GM19043 (cell line): ENCODE measurements around the gene DRD2.

Experiments
- ATAC-seq: cut with Tn5 transposase; IDR thresholded peaks from one replicate; pipeline ENCODE4 v1.9.1; 2021; ENCODE audit warnings: low read depth; ENCODE audit not compliant: unreplicated experiment

Gene DRD2

DNA sequence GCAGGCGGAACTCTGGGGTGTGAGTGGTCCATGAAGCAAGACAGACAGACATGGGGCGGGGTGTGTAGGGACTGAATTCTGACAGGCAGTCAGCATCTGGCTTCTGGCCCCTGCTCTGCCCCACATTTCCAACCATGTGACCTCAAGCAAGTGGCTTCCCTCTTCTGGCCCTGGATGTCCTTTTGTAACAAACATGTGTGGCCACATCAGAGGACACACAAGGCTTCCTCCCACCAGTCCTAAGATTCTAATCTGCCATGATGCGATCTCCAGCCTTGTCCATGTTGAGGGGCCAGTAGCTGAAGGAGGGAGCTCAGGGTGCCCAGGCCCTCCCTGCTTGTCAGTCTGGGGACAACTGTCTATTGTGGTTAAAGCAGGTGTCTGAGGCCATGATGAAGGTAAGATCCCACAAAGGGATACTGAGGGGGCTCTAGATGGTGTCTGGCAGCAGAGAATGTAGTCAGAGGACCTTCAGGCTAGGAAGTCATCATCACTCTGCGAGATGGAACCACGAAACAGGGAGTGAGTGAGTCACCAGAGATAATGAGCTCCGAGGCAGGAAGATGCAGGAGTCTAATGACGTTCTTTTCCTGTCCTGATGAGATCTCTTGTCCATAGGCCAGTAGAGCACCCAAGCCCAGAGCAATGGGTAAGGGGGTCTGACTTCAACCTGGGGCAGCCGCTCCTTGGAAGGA lies 27.4 kb downstream of the DRD2 start:
- ATAC-seq, result no peak

GRCh38 chr11:113446938-113447337 lies 28.3 kb downstream of the DRD2 start:
- no peak for ATAC-seq

- no peak for ATAC-seq
These were observed 29.1 kb downstream of the DRD2 start for GRCh38 chr11:113446112-113446511.

GRCh38 chr11:113444502-113445123 lies 30.6 kb downstream of the DRD2 start:
- no peak for ATAC-seq

DNA sequence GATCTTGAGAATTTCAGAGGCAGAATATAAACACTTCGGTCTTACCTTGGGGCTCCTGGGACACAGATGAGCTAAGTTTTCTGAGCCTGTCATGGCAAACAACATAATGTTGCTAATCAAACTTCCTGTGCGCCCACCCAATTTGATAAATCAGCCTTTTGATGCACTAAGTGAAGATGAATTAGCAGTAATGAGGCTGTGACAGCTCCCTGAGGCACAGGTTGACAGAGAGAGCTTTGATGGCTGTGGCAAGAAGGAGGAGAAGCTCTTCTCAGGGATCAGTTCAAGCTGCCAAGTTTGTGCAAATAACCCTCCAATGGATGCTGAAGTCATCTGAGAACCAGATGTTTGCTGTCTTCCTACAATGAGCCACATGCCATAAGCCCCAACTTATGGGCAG lies 34.4 kb downstream of the DRD2 start:
- no peak for ATAC-seq

GRCh38 chr11:113436672-113437252 lies 38.4 kb downstream of the DRD2 start:
- ATAC-seq, result no peak

- ATAC-seq, result no peak
These were observed 39.8 kb downstream of the DRD2 start for GRCh38 chr11:113435190-113435968.

DNA sequence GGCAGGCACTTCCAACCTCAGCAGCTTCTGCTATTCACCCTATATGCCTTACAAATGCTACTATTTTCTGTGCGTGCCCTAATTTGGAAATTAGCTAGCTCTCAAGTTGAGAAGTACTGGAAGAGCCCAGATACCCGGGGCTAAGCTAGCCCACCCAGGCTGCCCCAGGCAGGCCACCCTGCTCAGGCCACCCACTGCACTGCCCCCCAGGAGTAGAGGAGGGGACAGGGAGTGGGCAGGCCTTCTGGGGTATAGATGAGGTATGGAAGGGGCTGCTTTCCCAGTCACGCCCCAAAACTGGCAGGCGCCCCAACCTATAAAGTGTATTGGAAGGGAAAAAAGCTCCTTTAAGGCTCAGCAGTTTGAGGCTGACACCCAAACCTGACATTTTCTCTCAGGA lies 43.5 kb downstream of the DRD2 start:
- no peak for ATAC-seq

- no peak for ATAC-seq
These were observed 48.5 kb downstream of the DRD2 start for GRCh38 chr11:113426686-113427085.

DNA sequence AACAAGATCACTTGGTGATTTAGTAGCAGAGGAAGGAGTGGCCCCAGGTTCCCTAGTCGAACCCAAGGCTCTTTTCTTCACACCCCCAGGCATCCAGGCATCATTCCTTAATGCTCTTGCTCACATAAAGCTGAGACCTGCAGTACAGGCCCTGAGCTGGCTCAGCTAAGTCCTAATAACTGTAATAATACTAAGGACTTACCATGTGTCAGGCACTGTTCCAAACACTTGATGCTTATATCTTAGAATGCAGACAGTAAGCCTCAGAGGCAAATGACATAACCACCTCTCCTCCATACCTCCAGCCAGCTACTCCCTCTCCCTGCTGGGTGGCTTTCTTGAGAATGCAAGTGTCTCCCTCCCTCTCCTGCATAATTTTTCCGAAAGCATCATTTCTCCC lies 54.4 kb downstream of the DRD2 start:
- ATAC-seq, result no peak

DNA sequence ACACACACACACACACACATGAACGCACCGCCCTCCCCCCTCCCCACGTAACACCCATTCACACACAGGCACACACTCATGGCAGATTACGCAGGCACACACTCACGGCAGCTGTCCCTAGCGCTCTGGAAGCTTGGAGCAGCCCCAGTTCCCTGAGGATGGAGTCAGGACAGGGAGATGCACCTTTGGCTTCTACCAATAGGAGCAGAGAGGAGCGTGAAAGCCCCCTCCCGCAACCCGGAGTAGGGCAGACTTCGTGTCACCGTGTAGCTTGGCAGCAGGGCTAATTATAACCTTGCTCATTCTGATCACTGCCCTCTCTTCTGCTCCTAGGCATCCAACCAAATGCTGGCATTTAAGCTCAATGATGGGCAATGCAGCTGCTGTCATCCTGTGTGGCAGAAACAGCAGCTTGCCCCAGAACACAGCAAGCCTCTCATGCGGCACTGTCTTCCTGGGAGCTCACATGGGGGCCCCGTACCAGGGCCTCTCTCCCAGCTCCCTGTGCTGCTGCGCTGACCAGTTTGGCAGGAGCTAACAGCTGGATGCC lies 55.7 kb downstream of the DRD2 start:
- no peak for ATAC-seq

GRCh38 chr11:113417428-113417827 lies 57.8 kb downstream of the DRD2 start:
- no peak for ATAC-seq

GRCh38 chr11:113415343-113415742 lies 59.9 kb downstream of the DRD2 start:
- ATAC-seq, result no peak

DNA sequence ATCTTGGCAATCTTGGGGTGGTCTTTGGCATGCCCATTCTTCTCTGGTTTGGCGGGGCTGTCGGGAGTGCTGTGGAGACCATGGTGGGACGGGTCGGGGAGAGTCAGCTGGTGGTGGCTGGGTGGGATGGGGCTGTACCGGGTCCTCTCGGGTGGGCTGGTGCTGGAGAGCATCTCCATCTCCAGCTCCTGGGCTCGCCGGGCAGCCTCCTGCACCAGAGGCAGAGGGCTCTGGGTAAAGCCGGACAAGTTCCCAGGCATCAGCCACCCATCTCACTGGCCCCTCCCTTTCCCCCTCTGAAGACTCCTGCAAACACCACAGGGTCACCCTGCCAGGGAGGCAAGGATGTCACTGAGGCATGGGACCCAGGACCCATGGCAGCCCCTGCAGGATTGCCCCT lies 62.5 kb downstream of the DRD2 start:
- no peak for ATAC-seq

DNA sequence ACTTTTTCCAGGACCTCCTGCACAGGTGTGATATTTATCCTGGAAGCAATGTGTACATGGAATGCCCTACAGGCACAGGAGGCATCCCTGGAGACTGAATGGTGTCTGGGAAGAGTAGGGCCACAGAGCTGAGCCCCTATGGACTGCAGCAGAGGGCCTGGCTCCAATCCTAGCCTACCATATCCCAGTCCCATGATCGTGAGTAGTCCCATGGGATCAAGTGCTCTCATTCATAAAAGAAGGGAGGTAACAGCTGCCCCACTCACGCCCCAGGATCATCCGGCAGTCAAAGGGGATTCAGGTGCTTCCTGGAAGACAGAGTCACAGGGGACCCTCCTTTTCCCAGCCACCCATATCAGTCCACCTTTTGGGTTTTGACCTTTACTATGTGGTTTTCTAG lies 63.7 kb downstream of the DRD2 start:
- no peak for ATAC-seq

DNA sequence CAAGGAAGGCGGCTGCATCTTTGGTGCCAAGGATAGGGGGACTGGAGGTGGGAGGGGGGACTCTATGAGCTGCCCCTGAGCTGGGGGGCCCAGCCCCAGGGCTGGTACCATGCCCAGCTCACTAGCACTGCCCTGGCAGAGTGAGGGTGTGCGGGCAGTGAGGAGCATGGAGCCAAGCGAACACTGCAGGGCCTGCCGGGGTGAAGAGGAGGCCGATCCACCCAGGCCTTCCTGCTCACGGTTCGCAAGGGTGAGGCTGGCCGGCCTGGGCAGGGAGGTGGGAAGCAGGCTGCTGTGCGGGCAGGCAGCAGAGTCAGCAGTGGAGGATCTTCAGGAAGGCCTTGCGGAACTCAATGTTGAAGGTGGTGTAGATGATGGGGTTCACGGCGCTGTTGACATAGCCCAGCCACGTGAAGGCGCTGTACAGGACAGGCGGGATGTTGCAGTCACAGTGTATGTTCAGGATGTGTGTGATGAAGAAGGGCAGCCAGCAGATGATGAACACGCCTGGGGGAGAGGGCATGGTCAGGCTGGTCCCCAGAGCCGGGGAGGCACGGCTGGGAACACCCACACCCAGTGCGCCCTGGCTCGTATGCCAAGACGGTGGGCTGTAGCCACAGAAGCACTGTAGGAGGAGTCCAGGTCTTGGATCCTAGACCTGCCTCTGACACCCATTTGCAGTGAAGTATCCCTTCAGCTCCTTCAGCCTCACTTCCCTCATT lies 64.6 kb downstream of the DRD2 start:
- no peak for ATAC-seq

DNA sequence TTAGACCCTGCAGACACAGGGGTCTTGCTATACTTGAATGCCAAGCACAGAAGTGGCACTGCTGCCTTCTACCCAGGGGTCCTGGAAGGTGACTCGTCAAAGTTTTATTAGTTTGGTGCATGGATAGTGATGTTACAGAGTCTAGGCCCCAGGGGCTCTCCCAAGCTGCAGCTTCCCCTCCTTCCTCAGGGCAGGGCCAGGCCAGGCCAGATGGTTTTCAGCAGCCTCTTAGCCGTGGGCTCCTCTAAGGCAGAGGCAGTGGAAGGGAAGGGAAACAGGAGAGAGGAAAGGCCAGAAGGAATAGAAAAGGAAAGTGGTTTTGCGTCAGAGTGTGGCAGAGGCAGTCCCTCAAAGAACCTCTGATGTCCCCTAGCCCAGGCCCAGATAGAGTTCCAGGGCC lies 65.7 kb downstream of the DRD2 start:
- no peak for ATAC-seq

DNA sequence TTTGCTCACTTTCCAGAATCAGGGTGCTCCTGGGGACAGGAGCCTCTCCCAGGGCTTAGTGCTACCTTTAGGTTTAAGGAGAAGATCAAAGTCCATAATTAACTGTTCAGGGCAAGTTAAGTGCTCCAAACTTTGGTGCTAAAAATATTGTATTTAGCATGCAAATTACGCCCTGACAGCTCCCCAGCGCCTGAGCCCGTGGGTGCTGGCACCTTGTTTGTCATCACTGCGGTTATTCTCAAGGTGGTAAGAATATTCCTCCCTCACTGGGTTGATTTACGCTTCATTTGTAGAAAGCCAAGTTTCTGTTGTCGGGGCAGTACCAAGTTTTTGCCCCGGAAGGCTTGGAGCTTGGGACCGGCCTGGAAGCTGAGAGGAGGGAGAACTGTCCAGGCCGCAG lies 66.3 kb downstream of the DRD2 start:
- no peak for ATAC-seq

GRCh38 chr11:113408206-113408605 lies 67.0 kb downstream of the DRD2 start:
- ATAC-seq, result no peak

GRCh38 chr11:113407163-113407562 lies 68.0 kb downstream of the DRD2 start:
- ATAC-seq, result no peak
